Pancreas (tissue), 10 donors: ENCODE data around the gene DOCK7. TPM values are rescaled to one million over a fixed set of nuclear protein-coding genes. Genes with fewer than 3 reads are reported as not detected.

Experiments used
- ATAC-seq, 4 donors: fragments of 200-7000 bp; cut with Tn5 transposase; one replicate each; pipeline versions ENCODE4 v1.8.0 to v1.9.1; 2020; ENCODE audit warnings: mild to moderate bottlenecking in 4 of 4, moderate library complexity in 4 of 4
- DNase-seq, 6 donors: peaks; one replicate each; pipeline ENCODE4 v3.0.0-alpha.2; 2020
- FAIRE-seq: peaks from 2 replicates; lab custom pipeline; 2012; peaks lifted over from hg19 to GRCh38; lab: Jason Lieb, UNC
- H3K27ac ChIP-seq, 4 donors: fragments of 200-600 bp; sonication (generic); 1 replicate in 3 of 4; 2 replicates in 1 of 4; pipeline versions ENCODE4 v1.5.0 to v1.8.0; 2020
- H3K27me3 ChIP-seq, 4 donors: fragments of 200-600 bp; one replicate each; pipeline ENCODE4 v1.8.0; 2021
- H3K36me3 ChIP-seq, 3 donors: fragments of 200-600 bp; sonication (generic) in 1 of 3; one replicate each; pipeline versions ENCODE4 v1.5.0 to v1.8.0; 2020 to 2021
- H3K4me1 ChIP-seq, 3 donors: fragments of 200-600 bp; one replicate each; pipeline ENCODE4 v1.8.0; 2021
- H3K4me3 ChIP-seq, 4 donors: fragments of 200-600 bp; sonication (generic) in 2 of 4; one replicate each; pipeline versions ENCODE4 v1.5.0 to v1.8.0; 2020 to 2021
- H3K9me3 ChIP-seq, 4 donors: fragments of 200-600 bp; one replicate each; pipeline ENCODE4 v1.8.0; 2021
- CTCF ChIP-seq, 4 donors: fragments of 200-600 bp; sonication (generic) in 3 of 4; IDR thresholded peaks; one replicate each; pipeline versions ENCODE4 v1.5.0 to v1.8.0; 2021; ENCODE audit warnings: antibody characterized with exemption in 4 of 4
- WGBS, 2 donors: extraction: QIAGEN DNeasy Blood & Tissue Kit; methylation state at CpG; one replicate each; pipeline ENCODE4 v1.1.7; 2013; 5-methylcytosine and 5-hydroxymethylcytosine counted together
- intact Hi-C, 3 donors: fragments of 100-400 bp; cut with DNase I; formaldehyde crosslinking; loops; one replicate each; pipeline versions ENCODE4 v1.11.1 to v1.14.2; 2022
- polyA plus RNA-seq, 2 donors: library from polyadenylated mRNA; stranded (reverse); fragments of 200-250 nt; gene quantifications; one replicate each; pipeline ENCODE4 v1.2.3, GENCODE V29; 2013
- total RNA-seq, 6 donors: library from RNA; stranded (reverse); fragmentation: NEBNext Ultra II Directional in 4 of 6; extraction: Animal tissue kit (Norgen Biotek cat#: 25700) in 4 of 6; gene quantifications; one replicate each; pipeline versions ENCODE4 v1.2.1 to v1.2.4, GENCODE V29; 2021 to 2023
- donor health status: healthy with polysubstance abuse.
- donor health status: DM: no; HTN: no; CAD: no; lungs with moderate emphysema.
- donor health status: DM: no; HTN: no; CAD: no.
- donor health status: control.
- donor health status: control.
- donor health status: Bipolar disorder and iron deficiency.
- donor health status: DM: yes; HTN: yes; CAD: no.
- donor health status: DM: no; HTN: no; CAD: no.
- donor health status: DM: no; HTN: no; CAD: no.
- donor health status: DM: yes; HTN: yes; CAD: no.

The DOCK7 gene
- total and polyA plus RNA-seq, 8 donors: 4.4 to 22.5 (median 12.8) TPM

- no peaks in the 10 kb centered on the region for H3K9me3 ChIP-seq
- intact Hi-C loops: no loop called here
- H3K4me1 ChIP-seq: peaks cover 9 to 33% (median 16%) of the 10 kb centered on the region in 3 donors
- FAIRE-seq (no peak), ATAC-seq (no peak), DNase-seq (no peak)
- no peaks in the 10 kb centered on the region for H3K27me3 ChIP-seq
- TF ChIP-seq CTCF (IDR thresholded peaks at IDR 0.05): no peak
- 90 to 94% methylated on average over 5 of the region's 5 CpGs for WGBS, 2 donors
- H3K27ac ChIP-seq: no peak overlapping the region
- no peaks in the 10 kb centered on the region for H3K36me3 ChIP-seq
- no peak overlapping the region for H3K4me3 ChIP-seq
These were observed 89.1 kb downstream of the DOCK7 start for GRCh38 chr1:62599044-62599443.

- intact Hi-C loops: no loop called here
These were observed 90.9 kb downstream of the DOCK7 start, which contains the start of gene ANGPTL3 for GRCh38 chr1:62597281-62597680. Gene ANGPTL3 (plus strand): TSS chr1:62597520. CDS start chr1:62597567, 47 bp downstream.

GRCh38 chr1:62595647-62596046, 92.5 kb downstream of the DOCK7 start:
- H3K27ac ChIP-seq: no peak overlapping the region
- intact Hi-C loops: no loop called here
- ATAC-seq (no peak), FAIRE-seq (no peak), DNase-seq (no peak)
- TF ChIP-seq CTCF (IDR thresholded peaks at IDR 0.05): no peak
- H3K4me3 ChIP-seq: no peak overlapping the region
- 77 to 84% methylated on average over 3 of the region's 3 CpGs for WGBS, 2 donors
- H3K9me3 ChIP-seq: no peaks in the 10 kb centered on the region
- no peaks in the 10 kb centered on the region for H3K27me3 ChIP-seq
- peaks cover 12 to 37% (median 22%) of the 10 kb centered on the region in 3 donors for H3K4me1 ChIP-seq
- H3K36me3 ChIP-seq: no peaks in the 10 kb centered on the region

More at GRCh38 chr1:62597281-62597680, 90.9 kb downstream of the DOCK7 start, which contains the start of gene ANGPTL3:
- H3K4me1 ChIP-seq: peaks cover 12 to 37% (median 22%) of the 10 kb centered on the region in 3 donors
- TF ChIP-seq CTCF (IDR thresholded peaks at IDR 0.05): no peak
- FAIRE-seq: peak; percentile 49
- no peak within 1 kb of the TSS for H3K4me3 ChIP-seq
- 15 to 17% methylated on average over 3 of the region's 3 CpGs for WGBS, 2 donors
- peak; percentile 66 to 92 (median 78) for ATAC-seq
- H3K9me3 ChIP-seq: no peaks in the 10 kb centered on the region
- no peaks in the 10 kb centered on the region for H3K36me3 ChIP-seq
- H3K27ac ChIP-seq: no peak within 1 kb of the TSS
- H3K27me3 ChIP-seq: no peaks in the 10 kb centered on the region
- DNase-seq: no peak

- DNase-seq (no peak), ATAC-seq (peak in 3 of 4 donors; percentile 80 to 82 (median 81)), FAIRE-seq (no peak)
- intact Hi-C loops: no loop called here
- no peaks in the 10 kb centered on the region for H3K27me3 ChIP-seq
- H3K27ac ChIP-seq: peak overlapping the region in 1 of 4 donors; percentile 20
- H3K4me1 ChIP-seq: peaks cover 18 to 36% (median 22%) of the 10 kb centered on the region in 3 donors
- no peaks in the 10 kb centered on the region for H3K9me3 ChIP-seq
- 12 to 17% methylated on average over 2 of the region's 2 CpGs for WGBS, 2 donors
- TF ChIP-seq CTCF (IDR thresholded peaks at IDR 0.05): no peak
- no peaks in the 10 kb centered on the region for H3K36me3 ChIP-seq
- H3K4me3 ChIP-seq: no peak overlapping the region
These were observed 94.3 kb downstream of the DOCK7 start for GRCh38 chr1:62593825-62594394.

GRCh38 chr1:62590970-62591368, 97.2 kb downstream of the DOCK7 start:
- peaks cover 12 to 20% (median 18%) of the 10 kb centered on the region in 3 donors for H3K4me1 ChIP-seq
- FAIRE-seq (no peak), ATAC-seq (no peak), DNase-seq (no peak)
- peaks cover 0 to 3% (median 0%) of the 10 kb centered on the region in 3 donors for H3K36me3 ChIP-seq
- H3K27ac ChIP-seq: no peak overlapping the region
- WGBS, 2 donors: 97 to 100% methylated on average over 1 of the region's 1 CpG
- no peak for TF ChIP-seq CTCF (IDR thresholded peaks at IDR 0.05)
- H3K9me3 ChIP-seq: no peaks in the 10 kb centered on the region
- H3K4me3 ChIP-seq: no peak overlapping the region
- H3K27me3 ChIP-seq: no peaks in the 10 kb centered on the region
- intact Hi-C loops: no loop called here
